Neural crest cell (in vitro differentiated cells): ENCODE measurements around the gene MT1B. TPM values are rescaled to one million over a fixed set of nuclear protein-coding genes. Genes with fewer than 3 reads are reported as not detected.

Experiments
- DNase-seq: peaks from one replicate; pipeline ENCODE4 v3.0.0; 2021; ENCODE audit warnings: low read depth, mixed read lengths, low spot score
- H3K27ac Mint-ChIP-seq: one replicate; pipeline ENCODE4 v1.8.0; 2021; ENCODE audit warnings: mild to moderate bottlenecking, mixed read lengths; ENCODE audit not compliant: unreplicated experiment
- H3K27me3 Mint-ChIP-seq: 2 replicates; pipeline ENCODE4 v1.8.0; 2021; ENCODE audit warnings: low read depth, mild to moderate bottlenecking, mixed read lengths
- H3K36me3 Mint-ChIP-seq: 2 replicates; pipeline ENCODE4 v1.8.0; 2021; ENCODE audit warnings: low read depth, mild to moderate bottlenecking, mixed read lengths
- H3K4me1 Mint-ChIP-seq: 2 replicates; pipeline ENCODE4 v1.8.0; 2021; ENCODE audit warnings: mixed read lengths
- H3K4me3 Mint-ChIP-seq: one replicate; pipeline ENCODE4 v1.8.0; 2021; ENCODE audit warnings: mild to moderate bottlenecking, mixed read lengths
- H3K9me3 Mint-ChIP-seq: 2 replicates; pipeline ENCODE4 v1.8.0; 2021; ENCODE audit warnings: mixed read lengths
- CTCF ChIP-seq: fragments of 200-600 bp; sonication (generic); conservative IDR thresholded peaks from 2 replicates; pipeline ENCODE4 v1.5.0; 2021; ENCODE audit warnings: antibody characterized with exemption, mild to moderate bottlenecking
- total RNA-seq: library from RNA; stranded (reverse); gene quantifications from 2 replicates; pipeline ENCODE4 v1.2.1, GENCODE V29; 2021

MT1B gene
- total RNA-seq, 1 donor from 2014 or later: not detected

GRCh38 chr16:56631832-56632155, 19.9 kb upstream of the MT1B start:
- no peak overlapping the region for H3K27ac Mint-ChIP-seq
- H3K4me3 Mint-ChIP-seq: peak overlapping the region; percentile 80
- H3K9me3 Mint-ChIP-seq: no peaks in the 10 kb centered on the region
- peaks cover 94% of the 10 kb centered on the region for H3K27me3 Mint-ChIP-seq
- peaks cover 4% of the 10 kb centered on the region for H3K4me1 Mint-ChIP-seq
- DNase-seq: no peak
- TF ChIP-seq CTCF: no peak
- no peaks in the 10 kb centered on the region for H3K36me3 Mint-ChIP-seq

GRCh38 chr16:56632156-56632847, 19.4 kb upstream of the MT1B start, which contains the start of gene MT1M:
Gene MT1M, plus strand, starts transcription at chr16:56632659. Its CDS starts 73 bp downstream, at chr16:56632732.
- Mint-ChIP-seq H3K9me3 (no peaks in the 10 kb centered on the region), H3K27ac (no peak within 1 kb of the TSS), H3K4me1 (peaks cover 4% of the 10 kb centered on the region), H3K27me3 (peaks cover 94% of the 10 kb centered on the region), H3K36me3 (no peaks in the 10 kb centered on the region), H3K4me3 (peak within 1 kb of the TSS; percentile 80)
- no peak for DNase-seq
- no peak for TF ChIP-seq CTCF

- H3K27me3 Mint-ChIP-seq: peaks cover 97% of the 10 kb centered on the region
- peaks cover 7% of the 10 kb centered on the region for H3K4me1 Mint-ChIP-seq
- no peaks in the 10 kb centered on the region for H3K36me3 Mint-ChIP-seq
- TF ChIP-seq CTCF: no peak
- no peak overlapping the region for H3K27ac Mint-ChIP-seq
- no peaks in the 10 kb centered on the region for H3K9me3 Mint-ChIP-seq
- DNase-seq: no peak
- peak overlapping the region; percentile 36 for H3K4me3 Mint-ChIP-seq
Observed at GRCh38 chr16:56632848-56633365, 18.8 kb upstream of the MT1B start.

GRCh38 chr16:56633535-56633934, 18.2 kb upstream of the MT1B start:
- no peak overlapping the region for H3K27ac Mint-ChIP-seq
- H3K4me1 Mint-ChIP-seq: peaks cover 10% of the 10 kb centered on the region
- H3K36me3 Mint-ChIP-seq: no peaks in the 10 kb centered on the region
- no peak overlapping the region for H3K4me3 Mint-ChIP-seq
- no peak for TF ChIP-seq CTCF
- no peak for DNase-seq
- H3K9me3 Mint-ChIP-seq: no peaks in the 10 kb centered on the region
- peaks cover 99% of the 10 kb centered on the region for H3K27me3 Mint-ChIP-seq

GRCh38 chr16:56634715-56635440, 16.8 kb upstream of the MT1B start:
- no peak overlapping the region for H3K27ac Mint-ChIP-seq
- no peaks in the 10 kb centered on the region for H3K36me3 Mint-ChIP-seq
- DNase-seq: no peak
- H3K4me3 Mint-ChIP-seq: no peak overlapping the region
- H3K4me1 Mint-ChIP-seq: peaks cover 10% of the 10 kb centered on the region
- peaks cover 99% of the 10 kb centered on the region for H3K27me3 Mint-ChIP-seq
- no peak for TF ChIP-seq CTCF
- no peaks in the 10 kb centered on the region for H3K9me3 Mint-ChIP-seq
